CD4-positive, alpha-beta T cell treated with Interleukin-17A for 1 hour (primary cell): Measurements from ENCODE around the gene SLC35F5.
"Not testable (repeated sequence)": the region's sequence is repeated elsewhere in the genome, so short reads cannot be mapped to it uniquely, and the experiment has no call there.

Source experiments
- DNase-seq: peaks from one replicate; pipeline ENCODE4 v3.0.0-alpha.2; 2020

The SLC35F5 gene

DNA sequence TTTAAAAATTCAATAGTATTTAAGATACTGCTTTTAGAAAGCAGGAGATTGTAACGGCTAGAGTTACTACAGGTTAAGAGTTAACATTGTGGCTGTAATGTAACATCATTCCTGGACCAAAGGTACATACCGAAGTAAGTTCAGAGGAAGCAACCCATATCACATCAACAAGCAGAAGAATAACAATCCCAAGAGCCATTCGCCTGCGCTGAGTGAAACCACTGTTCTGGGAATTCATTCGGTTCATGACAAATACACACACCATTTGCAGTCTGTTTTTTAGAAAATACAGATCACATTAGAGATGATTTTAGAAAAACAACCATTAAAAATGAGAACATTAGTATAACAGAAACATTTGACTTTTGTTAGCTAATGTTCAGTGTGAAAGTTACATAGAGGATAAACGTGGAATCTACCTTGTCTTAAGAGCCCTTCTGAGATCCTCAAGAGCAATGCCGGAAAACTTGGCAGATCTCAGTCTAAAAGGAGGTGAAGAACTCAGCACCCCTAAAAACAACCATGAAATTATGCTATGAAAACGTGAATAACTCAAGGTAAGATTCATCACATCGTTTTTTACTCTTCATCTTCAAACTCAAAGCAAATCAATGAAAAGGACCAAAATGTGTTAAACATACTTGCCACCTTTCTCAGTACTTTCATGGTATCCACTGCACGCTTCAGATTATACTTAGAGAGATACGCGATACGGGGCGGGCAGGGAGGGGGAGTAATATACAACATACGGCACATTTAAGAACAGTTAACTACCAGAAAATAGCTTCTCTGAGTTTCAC lies 1.2 kb downstream of the SLC35F5 start:
- peak; percentile 1 for DNase-seq

DNA sequence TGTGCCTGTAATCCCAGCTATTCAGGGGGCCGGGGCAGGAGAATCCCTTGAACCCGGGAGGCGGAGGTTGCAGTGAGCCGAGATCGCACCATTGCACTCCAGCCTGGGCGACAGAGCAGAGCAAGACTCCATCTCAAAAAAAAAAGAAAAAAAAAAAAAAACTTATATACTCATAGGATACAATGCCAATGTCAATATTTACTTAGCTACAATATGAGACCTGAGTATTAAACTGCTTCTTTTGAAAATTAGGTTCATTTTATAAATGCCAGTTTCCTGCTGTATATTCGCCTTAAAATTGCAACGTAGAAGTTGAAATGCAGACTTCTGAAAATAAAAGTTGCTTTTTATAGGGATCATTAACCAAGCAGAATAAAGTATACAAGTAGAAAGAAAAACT lies 2.3 kb downstream of the SLC35F5 start:
- no peak for DNase-seq

GRCh38 chr2:113750385-113750784 lies 6.1 kb downstream of the SLC35F5 start:
- no peak for DNase-seq

- no peak for DNase-seq
These were observed 15.4 kb downstream of the SLC35F5 start for GRCh38 chr2:113741091-113741490.

GRCh38 chr2:113739849-113740248 lies 16.6 kb downstream of the SLC35F5 start:
- no peak for DNase-seq

- no peak for DNase-seq
These were observed 22.3 kb downstream of the SLC35F5 start for GRCh38 chr2:113734185-113734584.

DNA sequence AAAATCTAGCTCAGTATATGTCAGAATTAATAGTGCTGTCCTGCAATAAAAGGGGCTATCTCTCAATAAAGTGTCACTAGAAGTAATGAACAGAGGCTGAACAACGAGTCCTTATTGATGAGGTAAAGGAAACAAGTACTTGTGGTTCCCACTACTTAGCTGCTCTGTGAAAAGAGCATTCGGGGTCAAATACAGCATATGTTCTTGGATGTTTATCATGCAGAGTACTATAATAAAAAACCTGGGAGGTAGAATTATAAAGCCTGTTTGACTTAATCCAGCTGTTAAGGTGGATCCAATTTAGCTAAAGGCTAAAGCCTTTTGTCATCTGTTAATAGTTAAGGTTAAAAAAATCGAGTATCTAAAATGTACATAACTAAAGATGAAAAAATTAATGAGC lies 32.4 kb downstream of the SLC35F5 start:
- no peak for DNase-seq

GRCh38 chr2:113723411-113723810 lies 33.0 kb downstream of the SLC35F5 start:
- no peak for DNase-seq

DNA sequence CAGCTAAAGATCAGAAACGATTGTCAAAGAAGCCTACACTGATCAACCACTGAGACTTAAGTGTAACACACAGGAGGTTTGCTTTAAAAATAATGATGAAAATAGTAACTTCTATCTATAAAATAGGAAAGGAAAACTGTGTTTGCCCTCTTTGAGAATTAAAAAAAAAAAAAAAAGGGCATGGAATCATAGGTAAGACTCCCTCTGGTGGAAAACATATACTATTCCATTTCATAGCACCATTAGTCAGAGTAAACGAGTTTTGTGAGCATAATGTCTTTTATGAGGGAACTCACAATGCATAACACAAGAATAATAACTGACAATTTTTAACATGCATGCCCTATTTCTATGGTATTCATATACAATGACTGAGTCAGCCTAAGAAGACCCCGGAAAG lies 36.3 kb downstream of the SLC35F5 start:
- no peak for DNase-seq

GRCh38 chr2:113716291-113716690 lies 40.2 kb downstream of the SLC35F5 start:
- DNase-seq = no peak

DNA sequence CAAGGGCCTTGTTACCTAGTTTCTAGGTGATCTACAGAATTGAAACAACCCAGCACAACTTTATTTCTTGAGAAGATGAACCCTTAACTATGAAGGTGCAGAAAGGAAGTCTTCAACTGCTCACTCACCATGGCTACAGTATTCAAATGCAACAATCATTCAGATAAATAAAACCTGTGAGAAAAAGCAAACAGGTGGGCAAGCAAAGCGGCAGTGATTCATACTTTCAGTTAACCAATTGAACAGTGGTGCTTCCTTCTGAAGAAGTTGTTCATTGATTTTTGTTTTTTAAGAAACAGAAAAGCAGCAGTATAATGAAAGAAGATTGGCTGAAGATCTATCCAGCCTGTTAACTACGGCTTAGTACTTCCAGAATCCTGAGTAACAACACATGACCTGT lies 43.5 kb downstream of the SLC35F5 start:
- DNase-seq = no peak

DNA sequence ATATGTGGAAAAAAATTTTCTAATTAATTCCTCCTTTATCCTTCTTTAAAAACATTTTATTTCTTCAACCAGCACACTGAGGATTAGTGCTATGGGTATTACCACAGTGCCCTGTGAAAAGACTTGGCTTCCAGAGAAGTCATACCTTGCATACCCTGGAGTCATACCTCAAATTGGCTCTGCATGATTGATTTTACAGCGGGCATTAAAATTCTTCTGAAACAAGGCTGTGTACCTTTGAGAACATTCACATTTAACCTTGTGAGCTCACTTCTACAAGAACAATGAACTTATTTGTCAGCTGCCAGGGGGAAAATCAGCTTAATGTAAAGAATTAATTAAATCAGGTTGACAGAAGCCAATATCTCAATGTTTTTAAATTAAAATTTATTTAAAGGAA lies 44.6 kb downstream of the SLC35F5 start:
- no peak for DNase-seq

DNA sequence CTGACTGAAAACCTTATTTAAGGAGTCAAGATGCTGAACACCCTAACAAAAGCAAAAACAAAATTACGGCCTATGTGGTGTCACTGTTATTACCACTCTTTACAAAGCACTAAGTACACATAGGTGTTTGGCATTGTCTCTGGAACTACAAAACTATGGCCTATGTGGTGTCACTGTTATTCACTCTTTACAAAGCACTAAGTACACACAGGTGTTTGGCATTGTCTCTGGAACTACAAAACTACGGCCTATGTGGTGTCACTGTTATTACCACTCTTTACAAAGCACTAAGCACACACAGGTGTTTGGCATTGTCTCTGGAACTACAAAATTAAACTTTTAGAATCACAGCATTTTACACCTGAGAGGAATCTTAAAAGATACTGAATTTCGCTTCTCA lies 47.4 kb downstream of the SLC35F5 start:
- no peak for DNase-seq

- DNase-seq = no peak
These were observed 49.3 kb downstream of the SLC35F5 start for GRCh38 chr2:113707106-113707505.

- no peak for DNase-seq
These were observed 50.4 kb downstream of the SLC35F5 start for GRCh38 chr2:113705982-113706523.

GRCh38 chr2:113704300-113704993 lies 52.0 kb downstream of the SLC35F5 start:
- DNase-seq = not testable (repeated sequence)

DNA sequence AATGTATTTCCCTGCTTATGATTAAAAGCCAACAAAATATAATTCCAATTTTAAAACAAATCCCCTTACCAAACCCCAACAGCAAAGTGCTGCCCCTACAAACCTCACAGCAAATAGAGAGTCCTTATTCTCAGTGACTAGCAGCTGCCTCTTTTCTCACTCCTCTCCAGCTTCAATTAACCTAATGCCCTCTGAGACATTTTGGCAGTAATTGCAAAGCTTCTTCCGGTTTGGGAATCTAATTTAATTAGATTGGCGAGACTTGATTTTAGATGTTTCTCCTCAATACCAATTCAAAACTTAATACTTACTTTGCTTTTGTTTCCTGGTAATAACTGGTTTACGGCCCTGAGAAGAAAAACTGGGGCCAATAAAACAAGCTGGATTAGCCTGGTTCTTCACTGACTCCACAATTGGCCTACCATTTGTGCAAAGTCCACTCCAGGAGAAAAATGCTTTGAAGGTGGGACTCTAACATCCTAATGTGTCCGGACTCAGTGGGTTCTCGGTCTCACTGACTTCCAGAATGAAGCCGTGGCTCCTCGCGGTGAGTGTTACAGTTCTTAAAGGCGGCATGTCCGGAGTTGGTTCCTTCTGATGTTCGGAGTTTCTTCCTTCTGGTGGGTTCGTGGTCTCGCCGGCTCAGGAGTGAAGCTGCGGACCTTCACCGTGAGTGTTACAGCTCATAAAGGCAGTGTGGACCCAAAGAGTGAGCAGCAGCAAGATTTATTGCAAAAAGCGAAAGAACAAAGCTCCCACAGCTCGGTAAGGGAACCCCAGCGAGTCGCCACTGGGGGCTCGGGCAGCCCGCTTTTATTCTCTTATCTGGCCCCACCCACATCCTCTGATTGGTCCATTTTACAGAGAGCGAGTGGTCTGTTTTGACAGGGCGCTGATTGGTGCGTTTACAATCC lies 52.8 kb downstream of the SLC35F5 start:
- no peak for DNase-seq

DNA sequence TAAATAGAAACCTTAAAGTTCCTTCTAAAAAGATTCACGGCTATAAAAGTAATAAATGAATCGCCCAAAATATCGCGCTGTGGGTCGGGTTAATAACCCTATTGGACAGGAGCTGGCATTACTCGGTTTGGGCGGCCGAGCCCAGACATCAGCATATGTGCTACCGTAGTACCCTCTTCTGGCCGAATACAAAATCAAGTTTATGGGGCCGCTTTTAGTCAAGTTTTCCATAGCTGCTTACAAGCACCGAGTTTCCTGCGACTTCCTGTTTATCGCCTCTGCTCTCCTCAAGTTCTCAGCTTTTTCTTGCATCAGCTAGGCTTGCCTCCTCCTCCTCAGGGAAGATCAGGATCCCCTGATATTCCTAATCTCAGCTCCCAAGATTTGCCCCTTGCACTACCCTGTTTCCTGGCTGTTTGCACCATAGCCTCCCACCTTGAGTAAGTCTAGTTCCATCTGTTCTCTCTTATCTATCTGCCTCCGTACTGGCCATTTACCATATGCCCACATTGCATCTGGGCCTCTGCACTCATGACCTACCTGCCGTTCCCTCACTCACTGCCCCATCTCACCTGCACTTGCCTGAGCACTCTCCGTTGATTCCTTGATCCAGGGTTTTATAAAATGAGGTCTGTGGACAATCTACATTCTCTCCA lies 56.1 kb downstream of the SLC35F5 start:
- DNase-seq = peak; percentile 66

DNA sequence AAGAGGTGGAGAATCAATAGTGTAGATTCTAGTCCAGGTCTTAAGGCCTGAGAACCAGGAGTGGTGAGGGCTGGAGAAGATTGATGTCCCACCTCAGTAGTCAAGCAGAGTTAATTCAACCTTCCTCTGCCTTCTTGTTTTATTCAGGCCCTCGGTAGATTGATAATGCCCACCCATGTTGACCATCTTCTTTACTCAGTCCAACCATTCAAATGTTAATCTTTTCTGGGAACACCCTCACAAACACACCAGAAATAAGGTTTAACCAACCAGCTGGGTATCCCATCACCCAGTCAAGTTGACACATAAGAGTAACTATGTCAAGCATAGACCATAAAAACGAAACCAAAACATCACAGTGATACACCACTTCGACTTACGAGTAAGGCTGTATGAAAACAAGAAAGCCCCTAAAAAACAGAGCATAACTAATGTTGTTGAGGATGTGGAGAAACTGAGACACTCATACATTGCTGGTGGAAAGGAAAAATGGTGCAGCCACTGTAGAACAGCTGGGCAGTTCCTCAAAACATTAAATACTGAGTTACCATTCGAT lies 57.5 kb downstream of the SLC35F5 start:
- DNase-seq = peak; percentile 19

DNA sequence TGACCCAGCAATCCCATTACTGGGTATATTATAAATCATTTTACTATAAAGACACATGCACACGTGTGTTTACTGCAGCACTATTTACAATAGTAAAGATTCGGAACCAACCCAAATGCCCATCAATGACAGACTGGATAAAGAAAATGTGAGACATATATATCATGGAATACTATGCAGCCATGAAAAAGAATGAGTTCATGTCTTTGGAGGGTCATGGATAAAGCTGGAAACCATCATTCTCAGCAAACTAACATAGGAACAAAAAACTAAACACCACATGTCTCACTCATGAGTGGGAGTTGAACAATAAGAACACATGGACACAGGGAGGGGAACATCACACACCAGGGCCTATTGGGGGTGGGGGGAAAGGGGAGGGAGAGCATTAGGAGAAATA lies 58.2 kb downstream of the SLC35F5 start:
- DNase-seq = not testable (repeated sequence)

DNA sequence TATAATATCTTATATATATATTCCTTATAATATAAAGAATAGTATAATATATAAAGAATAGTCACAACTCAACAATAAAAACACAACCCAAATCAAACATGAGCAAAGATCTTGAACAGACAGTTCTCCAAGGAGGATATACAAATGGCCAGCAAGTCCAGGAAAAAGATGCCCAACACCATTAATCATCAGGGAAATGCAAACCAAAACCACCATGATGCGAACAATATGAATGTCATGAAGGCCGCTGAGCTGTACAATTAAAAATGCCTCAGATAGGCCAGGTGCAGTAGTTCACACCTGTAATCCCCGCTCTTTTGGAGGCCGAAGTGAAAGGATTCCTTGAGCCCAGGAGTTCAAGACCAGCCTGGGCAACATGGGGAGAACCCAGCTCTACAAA lies 58.9 kb downstream of the SLC35F5 start:
- no peak for DNase-seq

- no peak for DNase-seq
These were observed 62.0 kb downstream of the SLC35F5 start for GRCh38 chr2:113694438-113694837.
